Aorta (tissue), 5 donors: ENCODE results near the gene RARRES1. TPM values are rescaled to one million over a fixed set of nuclear protein-coding genes. Genes with fewer than 3 reads are reported as not detected.
A peak's percentile ranks its signal among the peaks of the same experiment; 100 is the strongest.
"Not testable (repeated sequence)": the region's sequence is repeated elsewhere in the genome, so short reads cannot be mapped to it uniquely, and the experiment has no call there.

Experiments
- ATAC-seq: fragments of 200-7000 bp; cut with Tn5 transposase; one replicate; pipeline ENCODE4 v1.9.1; 2022; ENCODE audit warnings: moderate library complexity; ENCODE audit not compliant: low FRiP score
- DNase-seq, 2 donors: peaks; one replicate each; pipeline ENCODE4 v3.0.0-alpha.2; 2020
- H3K27ac ChIP-seq, 2 donors: one replicate each; pipeline ENCODE4 v1.5.1; 2013; ENCODE audit warnings: low read length in 2 of 2, mild to moderate bottlenecking in 2 of 2, moderate library complexity in 2 of 2, control low read depth in 1 of 2, inconsistent platforms in 1 of 2, low read depth in 1 of 2
- H3K27me3 ChIP-seq, 2 donors: one replicate each; pipeline ENCODE4 v1.6.1; 2013; ENCODE audit warnings: control low read depth in 1 of 2, low read length in 1 of 2, mild to moderate bottlenecking in 1 of 2, moderate library complexity in 1 of 2; ENCODE audit not compliant: insufficient read depth in 2 of 2, control insufficient read depth in 1 of 2
- H3K36me3 ChIP-seq, 2 donors: one replicate each; pipeline ENCODE4 v1.6.1; 2013; ENCODE audit warnings: control low read depth in 1 of 2, low read length in 1 of 2, mild to moderate bottlenecking in 1 of 2; ENCODE audit not compliant: insufficient read depth in 2 of 2, control insufficient read depth in 1 of 2
- H3K4me1 ChIP-seq, 2 donors: one replicate each; pipeline ENCODE4 v1.6.1; 2013; ENCODE audit warnings: low read length in 2 of 2, control low read depth in 1 of 2, mild to moderate bottlenecking in 1 of 2, moderate library complexity in 1 of 2; ENCODE audit not compliant: insufficient read depth in 2 of 2, control insufficient read depth in 1 of 2
- H3K4me3 ChIP-seq, 2 donors: one replicate each; pipeline ENCODE4 v1.5.1; 2013; ENCODE audit warnings: low read length in 2 of 2, control low read depth in 1 of 2, mild to moderate bottlenecking in 1 of 2
- H3K9me3 ChIP-seq: one replicate; pipeline ENCODE4 v1.6.1; 2013; ENCODE audit warnings: mild to moderate bottlenecking, low read length; ENCODE audit not compliant: control insufficient read depth
- WGBS, 2 donors: extraction: QIAGEN DNeasy Blood & Tissue Kit; methylation state at CpG; one replicate each; pipeline ENCODE4 v1.1.7; 2013; 5-methylcytosine and 5-hydroxymethylcytosine counted together
- intact Hi-C, 2 donors: fragments of 100-400 bp; cut with DNase I; formaldehyde crosslinking; loops; one replicate each; pipeline versions ENCODE4 v1.14.2 to v1.15.0; 2022
- polyA plus RNA-seq, 2 donors: library from polyadenylated mRNA; stranded (reverse); fragments of 200-250 nt; gene quantifications; one replicate each; pipeline ENCODE4 v1.2.3, GENCODE V29; 2013
- total RNA-seq, 2 donors: library from RNA; stranded (reverse); fragmentation: NEBNext Ultra II Directional; extraction: Animal tissue kit (Norgen Biotek cat#: 25700); gene quantifications; one replicate each; pipeline ENCODE4 v1.2.1, GENCODE V29; 2021
- donor health status: healthy with polysubstance abuse.
- donor health status: Bipolar disorder and iron deficiency.
- donor health status: DM: no; HTN: no; CAD: no.
- donor health status: DM: no; HTN: no; CAD: no.
- donor health status: DM: yes; HTN: yes; CAD: no.

The RARRES1 gene
- total and polyA plus RNA-seq, 4 donors = 2.4 to 323 (median 120) TPM

GRCh38 chr3:158701420-158702065, 30.7 kb downstream of the RARRES1 start:
- no peak overlapping the region for H3K27ac ChIP-seq
- H3K36me3 ChIP-seq = peaks cover 0 to 3% of the 10 kb centered on the region in 2 donors
- intact Hi-C loops = no loop called here
- H3K4me1 ChIP-seq = peaks cover 2 to 16% of the 10 kb centered on the region in 2 donors
- ATAC-seq (peak; percentile 21), DNase-seq (no peak)
- 42 to 62% methylated on average over 4 of the region's 4 CpGs for WGBS, 2 donors
- no peaks in the 10 kb centered on the region for H3K9me3 ChIP-seq
- H3K4me3 ChIP-seq = no peak overlapping the region
- H3K27me3 ChIP-seq = no peaks in the 10 kb centered on the region

DNA sequence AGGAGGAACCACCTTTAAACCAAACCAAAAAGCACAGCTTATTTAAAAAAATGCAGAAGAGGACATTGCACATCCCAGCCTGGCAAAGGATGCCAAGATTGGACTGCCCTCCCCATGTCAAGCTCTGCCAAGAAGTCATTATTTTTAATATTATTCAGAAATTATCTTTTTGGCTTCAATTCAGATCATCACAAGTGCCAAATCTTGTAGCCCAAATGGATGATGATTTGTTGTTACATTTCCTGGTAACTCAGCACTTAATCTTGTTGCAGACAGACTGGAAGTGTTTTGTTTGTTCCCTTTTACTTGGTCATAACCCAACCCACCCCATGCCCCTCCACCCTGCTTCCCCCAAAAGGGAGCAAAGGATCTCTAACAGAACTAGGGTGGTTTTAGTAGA, 31.7 kb downstream of the RARRES1 start:
- DNase-seq (no peak), ATAC-seq (no peak)
- Histone ChIP-seq H3K27me3 (no peaks in the 10 kb centered on the region), H3K36me3 (peaks cover 0 to 3% of the 10 kb centered on the region in 2 donors), H3K27ac (no peak overlapping the region), H3K4me3 (no peak overlapping the region), H3K4me1 (peaks cover 2 to 16% of the 10 kb centered on the region in 2 donors), H3K9me3 (no peaks in the 10 kb centered on the region)
- intact Hi-C loops = no loop called here

DNA sequence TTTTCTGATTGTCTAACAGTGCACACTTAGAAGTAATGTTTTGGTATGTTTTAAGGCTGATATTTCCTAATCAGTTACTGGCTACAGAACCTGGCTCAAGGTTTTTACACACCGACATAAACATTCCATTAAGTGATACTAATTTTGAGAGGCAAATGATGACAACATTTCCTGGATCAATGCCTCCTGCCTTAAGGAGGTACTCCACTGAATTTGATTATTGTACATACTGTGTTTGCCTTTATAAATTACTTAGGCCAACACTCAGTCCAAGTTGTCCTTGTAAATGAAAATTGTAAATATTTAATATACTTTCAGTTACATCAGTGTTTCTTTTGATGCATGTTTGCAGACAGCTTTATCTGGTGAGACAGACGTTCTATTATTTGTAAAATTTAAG, 35.6 kb downstream of the RARRES1 start:
- H3K27ac ChIP-seq = no peak overlapping the region
- H3K9me3 ChIP-seq = no peaks in the 10 kb centered on the region
- no peaks in the 10 kb centered on the region for H3K27me3 ChIP-seq
- no peak for DNase-seq
- no peaks in the 10 kb centered on the region for H3K36me3 ChIP-seq
- ATAC-seq = no peak
- intact Hi-C loops = no loop called here
- H3K4me1 ChIP-seq = peaks cover 0 to 13% of the 10 kb centered on the region in 2 donors
- H3K4me3 ChIP-seq = no peak overlapping the region
- WGBS, 2 donors = 35 to 39% methylated on average over 2 of the region's 2 CpGs

DNA sequence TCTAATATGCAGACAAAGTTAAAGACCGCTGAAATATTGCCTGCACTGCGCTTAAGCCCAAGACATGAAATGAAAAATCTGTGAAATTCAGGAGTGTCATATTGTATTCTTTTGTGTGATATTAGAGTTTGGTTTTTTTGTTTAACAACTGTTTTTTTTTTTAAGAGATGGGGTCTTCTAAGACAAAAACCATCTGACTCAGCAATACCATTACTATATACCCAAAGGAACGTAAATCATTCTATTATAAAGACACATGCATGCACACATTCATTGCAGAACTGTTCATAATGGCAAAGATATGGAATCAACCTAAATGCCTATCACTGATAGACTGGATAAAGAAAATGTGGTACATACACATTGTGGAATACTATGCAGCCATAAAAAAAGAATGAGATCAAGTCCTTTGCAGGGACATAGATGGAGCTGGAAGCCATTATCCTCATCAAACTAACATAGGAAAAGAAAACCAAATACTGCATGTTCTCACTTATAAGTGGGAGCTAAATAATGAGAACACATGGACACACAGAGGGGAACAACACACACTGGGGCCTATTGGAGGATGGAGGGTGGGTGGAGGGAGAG, 38.3 kb downstream of the RARRES1 start:
- DNase-seq, H3K4me3 ChIP-seq, intact Hi-C loops, H3K4me1 ChIP-seq, H3K27ac ChIP-seq, H3K27me3 ChIP-seq, ATAC-seq, H3K9me3 ChIP-seq, H3K36me3 ChIP-seq: not testable (repeated sequence)
- WGBS, 2 donors = 98 to 99% methylated on average over 3 of the region's 3 CpGs

DNA sequence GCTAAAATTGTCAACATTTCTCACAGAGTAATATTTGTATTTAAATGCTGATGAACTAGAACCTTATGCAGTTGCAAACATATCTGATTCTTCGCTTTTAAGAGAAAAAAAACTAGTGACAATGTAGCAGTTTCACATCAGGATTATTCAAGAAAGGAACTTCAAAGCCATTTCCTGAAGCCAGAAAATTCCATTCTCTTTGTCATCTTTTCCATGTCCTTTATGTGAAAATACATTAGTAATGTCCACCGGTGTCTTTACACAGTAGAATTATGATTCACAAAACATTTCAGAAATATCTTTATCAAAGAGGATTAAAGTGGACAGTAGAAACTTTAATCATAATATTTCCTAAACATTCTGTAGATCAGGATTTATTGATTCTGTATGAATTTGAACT, 47.1 kb downstream of the RARRES1 start:
- Histone ChIP-seq H3K36me3 (peaks cover 0 to 3% of the 10 kb centered on the region in 2 donors), H3K27me3 (no peaks in the 10 kb centered on the region), H3K27ac (no peak overlapping the region), H3K4me1 (no peaks in the 10 kb centered on the region), H3K4me3 (no peak overlapping the region), H3K9me3 (no peaks in the 10 kb centered on the region)
- no peak for ATAC-seq
- 89 to 93% methylated on average over 2 of the region's 2 CpGs for WGBS, 2 donors
- DNase-seq = no peak
- intact Hi-C loops = no loop called here

DNA sequence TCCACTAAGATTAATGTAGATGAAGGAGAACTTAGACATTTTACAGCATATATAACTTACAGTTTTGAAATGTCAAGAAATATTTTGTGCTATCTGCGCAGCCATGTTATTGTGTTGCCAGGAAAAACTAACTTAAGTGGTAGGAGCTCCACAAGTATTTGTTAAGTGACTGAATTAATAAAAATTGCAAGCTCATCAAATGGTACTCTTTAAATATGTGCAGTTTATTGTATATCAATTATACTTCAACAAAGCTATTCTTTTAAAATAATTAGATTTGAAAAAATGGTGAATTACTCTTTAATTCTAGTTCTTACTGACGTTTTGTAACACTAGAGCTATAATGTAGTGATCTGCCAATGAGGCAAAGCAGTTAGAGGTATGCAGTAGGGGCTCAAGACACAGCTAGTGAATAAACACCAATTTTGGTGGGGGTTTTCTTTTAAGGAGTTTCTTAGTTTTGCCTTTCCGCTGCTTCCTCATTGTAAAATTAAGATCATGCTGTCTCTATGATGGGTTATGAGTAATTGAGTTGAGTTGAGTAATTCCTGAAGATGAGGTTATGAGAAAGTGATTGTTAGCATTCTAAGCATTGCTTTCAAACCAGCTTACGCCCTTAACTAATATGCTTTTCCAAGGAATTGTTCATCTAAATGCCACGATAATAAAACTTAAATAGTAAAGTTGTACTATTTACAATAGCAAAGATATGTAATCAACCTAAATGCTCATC, 48.9 kb downstream of the RARRES1 start:
- ATAC-seq = no peak
- WGBS, 2 donors = 93 to 94% methylated on average over 5 of the region's 5 CpGs

GRCh38 chr3:158680861-158681260, 51.4 kb downstream of the RARRES1 start:
- Histone ChIP-seq H3K36me3 (peaks cover 0 to 3% of the 10 kb centered on the region in 2 donors), H3K4me1 (peaks cover 0 to 2% of the 10 kb centered on the region in 2 donors), H3K4me3 (no peak overlapping the region), H3K9me3 (no peaks in the 10 kb centered on the region), H3K27me3 (no peaks in the 10 kb centered on the region), H3K27ac (no peak overlapping the region)
- intact Hi-C loops = no loop called here
- DNase-seq (no peak), ATAC-seq (no peak)
- WGBS, 2 donors = 80 to 81% methylated on average over 2 of the region's 2 CpGs

More for the DNA sequence above, 48.9 kb downstream of the RARRES1 start:
- no peak overlapping the region for H3K4me3 ChIP-seq
- no peak overlapping the region for H3K27ac ChIP-seq
- peaks cover 0 to 2% of the 10 kb centered on the region in 2 donors for H3K4me1 ChIP-seq
- H3K36me3 ChIP-seq = peaks cover 0 to 3% of the 10 kb centered on the region in 2 donors
- H3K27me3 ChIP-seq = no peaks in the 10 kb centered on the region
- DNase-seq = no peak
- intact Hi-C loops = no loop called here
- no peaks in the 10 kb centered on the region for H3K9me3 ChIP-seq

GRCh38 chr3:158679547-158680000, 52.7 kb downstream of the RARRES1 start:
- Histone ChIP-seq H3K4me1 (peaks cover 0 to 2% of the 10 kb centered on the region in 2 donors), H3K36me3 (peaks cover 0 to 3% of the 10 kb centered on the region in 2 donors), H3K27ac (no peak overlapping the region), H3K4me3 (no peak overlapping the region), H3K27me3 (no peaks in the 10 kb centered on the region), H3K9me3 (no peaks in the 10 kb centered on the region)
- intact Hi-C loops = no loop called here
- 19 to 23% methylated on average over 1 of the region's 1 CpG for WGBS, 2 donors
- DNase-seq (no peak), ATAC-seq (no peak)
